ENCODE results near the gene CYBC1. TPM values are rescaled to one million over a fixed set of nuclear protein-coding genes. Genes with fewer than 3 reads are reported as not detected.

CYBC1 gene
- total RNA-seq, 1 experiment from 2014 or later = 89.5 TPM

Small RNA genes lying within 50 kb of the gene (small RNA-seq; reads per million reads assigned to genes)
- gene RF00019 = not detected

Other genes starting within 250 kb of the CYBC1 start
- gene CCDC57, start 237.9 kb downstream of the CYBC1 start, total RNA-seq (2014; rRNA removed; shearing (Covaris generic)) = 47.6 and 48.2 TPM in 2 replicates
- gene SLC16A3, start 221.7 kb downstream of the CYBC1 start, total RNA-seq (2014; rRNA removed; shearing (Covaris generic)) = 132 and 156 TPM in 2 replicates
- 47.8 and 60.4 TPM in 2 replicates for gene CSNK1D, start 177.1 kb downstream of the CYBC1 start, total RNA-seq (2014; rRNA removed; shearing (Covaris generic))
- not detected in 2 replicates for gene CD7, start 133.1 kb downstream of the CYBC1 start, total RNA-seq (2014; rRNA removed; shearing (Covaris generic))
- 2.9 and 3.2 TPM in 2 replicates for gene SECTM1, start 117.0 kb downstream of the CYBC1 start, total RNA-seq (2014; rRNA removed; shearing (Covaris generic))
- 0.10 and 1.1 TPM in 2 replicates for gene TEX19, start 91.5 kb downstream of the CYBC1 start, total RNA-seq (2014; rRNA removed; shearing (Covaris generic))
- gene UTS2R, start 79.0 kb downstream of the CYBC1 start, total RNA-seq (2014; rRNA removed; shearing (Covaris generic)) = not detected in 2 replicates
- gene HEXD, start 32.4 kb downstream of the CYBC1 start, total RNA-seq (2014; rRNA removed; shearing (Covaris generic)) = 25.8 and 28.4 TPM in 2 replicates
- gene OGFOD3, start 32.2 kb downstream of the CYBC1 start, total RNA-seq (2014; rRNA removed; shearing (Covaris generic)) = 42.0 and 51.4 TPM in 2 replicates
- gene NARF, start 8.0 kb upstream of the CYBC1 start, total RNA-seq (2014; rRNA removed; shearing (Covaris generic)) = 30.5 and 35.0 TPM in 2 replicates
- 52.8 and 58.1 TPM in 2 replicates for gene FOXK2, start 69.0 kb upstream of the CYBC1 start, total RNA-seq (2014; rRNA removed; shearing (Covaris generic))
- gene WDR45B, start 197.7 kb upstream of the CYBC1 start, total RNA-seq (2014; rRNA removed; shearing (Covaris generic)) = 89.3 and 101 TPM in 2 replicates
- gene RAB40B, start 247.9 kb upstream of the CYBC1 start, total RNA-seq (2014; rRNA removed; shearing (Covaris generic)) = 37.9 and 38.9 TPM in 2 replicates